Calu3 (cell line): Measurements from ENCODE around the gene ARID5B. TPM values are rescaled to one million over a fixed set of nuclear protein-coding genes. Genes with fewer than 3 reads are reported as not detected.

ENCODE experiments used
- BruUV-seq: library from RNA; stranded (reverse); fragments of 400-500 nt; replicated peaks from 2 replicates; lab custom pipeline; 2021; lab: Mats Ljungman, UMichigan
- CTCF ChIA-PET: fragments of 300-600 bp; sonication (Branson Sonifier 250); formaldehyde crosslinking; loops from one replicate; lab custom pipeline; 2022; ENCODE audit warnings: antibody characterized with exemption; lab: Charles Lee
- DNase-seq: peaks from one replicate; pipeline ENCODE4 v3.0.0; 2022
- H3K27ac Mint-ChIP-seq: one replicate; pipeline ENCODE4 v1.8.0; 2022; ENCODE audit warnings: mixed read lengths; ENCODE audit not compliant: unreplicated experiment
- H3K27me3 Mint-ChIP-seq: one replicate; pipeline ENCODE4 v1.8.0; 2022; ENCODE audit warnings: mixed read lengths; ENCODE audit not compliant: unreplicated experiment
- H3K36me3 Mint-ChIP-seq: one replicate; pipeline ENCODE4 v1.8.0; 2022; ENCODE audit warnings: mild to moderate bottlenecking, moderate library complexity, mixed read lengths; ENCODE audit not compliant: insufficient read depth, unreplicated experiment
- H3K4me1 Mint-ChIP-seq: one replicate; pipeline ENCODE4 v1.8.0; 2022; ENCODE audit warnings: mild to moderate bottlenecking, low read depth, mixed read lengths; ENCODE audit not compliant: unreplicated experiment
- H3K4me3 Mint-ChIP-seq: one replicate; pipeline ENCODE4 v1.8.0; 2022; ENCODE audit warnings: mild to moderate bottlenecking, low read depth, moderate library complexity, mixed read lengths; ENCODE audit not compliant: unreplicated experiment
- H3K9me3 Mint-ChIP-seq: one replicate; pipeline ENCODE4 v1.8.0; 2022; ENCODE audit warnings: low read depth, mixed read lengths; ENCODE audit not compliant: unreplicated experiment
- CTCF ChIP-seq: fragments of 200-600 bp; IDR thresholded peaks from one replicate; pipeline ENCODE4 v1.8.0; 2022; ENCODE audit warnings: antibody characterized with exemption; ENCODE audit not compliant: unreplicated experiment
- intact Hi-C: fragments of 100-400 bp; cut with micrococcal nuclease; formaldehyde crosslinking; loops from one replicate; pipeline ENCODE4 v1.10.0; 2022; ENCODE audit not compliant: unreplicated experiment
- total RNA-seq: library from RNA; stranded (reverse); gene quantifications from 2 replicates; pipeline ENCODE4 v1.2.3, GENCODE V29; 2022

ARID5B gene
- total RNA-seq, 1 experiment from 2014 or later: 10.0 TPM

GRCh38 chr10:61905837-61906561 is 4.5 kb downstream of the ARID5B start:
- H3K4me3 Mint-ChIP-seq: no peak overlapping the region
- H3K4me1 Mint-ChIP-seq: peaks cover 25% of the 10 kb centered on the region
- peaks cover 40% of the 10 kb centered on the region for H3K36me3 Mint-ChIP-seq
- intact Hi-C loops: loop anchor here (1.0 to 2.0 kb wide), 2 partner anchors 37 to 177 kb away; no protein-coding TSS in a partner anchor
- H3K27me3 Mint-ChIP-seq: no peaks in the 10 kb centered on the region
- CTCF ChIA-PET: interaction anchor here (0.9 kb wide), 1 partner anchor 87 kb away, joined by 3 read pairs; no protein-coding TSS in a partner anchor
- no peaks in the 10 kb centered on the region for H3K9me3 Mint-ChIP-seq
- DNase-seq: no peak
- H3K27ac Mint-ChIP-seq: no peak overlapping the region
- BruUV-seq: no TSS peak
- no peak for TF ChIP-seq CTCF

- Mint-ChIP-seq H3K27ac (no peak overlapping the region), H3K9me3 (no peaks in the 10 kb centered on the region), H3K36me3 (peaks cover 35% of the 10 kb centered on the region), H3K4me3 (no peak overlapping the region), H3K27me3 (no peaks in the 10 kb centered on the region), H3K4me1 (peaks cover 31% of the 10 kb centered on the region)
- no peak for DNase-seq
- CTCF ChIA-PET: no interaction called here
- TF ChIP-seq CTCF: no peak
- no TSS peak for BruUV-seq
- intact Hi-C loops: no loop called here
Measured at GRCh38 chr10:61906562-61906901, 5.0 kb downstream of the ARID5B start.

- intact Hi-C loops: no loop called here
- no peak overlapping the region for H3K4me3 Mint-ChIP-seq
- no peaks in the 10 kb centered on the region for H3K9me3 Mint-ChIP-seq
- peaks cover 36% of the 10 kb centered on the region for H3K4me1 Mint-ChIP-seq
- no peak overlapping the region for H3K27ac Mint-ChIP-seq
- H3K36me3 Mint-ChIP-seq: peaks cover 30% of the 10 kb centered on the region
- H3K27me3 Mint-ChIP-seq: no peaks in the 10 kb centered on the region
- no TSS peak for BruUV-seq
- CTCF ChIA-PET: no interaction called here
- DNase-seq: no peak
- no peak for TF ChIP-seq CTCF
Measured at GRCh38 chr10:61907011-61907410, 5.5 kb downstream of the ARID5B start.

DNA sequence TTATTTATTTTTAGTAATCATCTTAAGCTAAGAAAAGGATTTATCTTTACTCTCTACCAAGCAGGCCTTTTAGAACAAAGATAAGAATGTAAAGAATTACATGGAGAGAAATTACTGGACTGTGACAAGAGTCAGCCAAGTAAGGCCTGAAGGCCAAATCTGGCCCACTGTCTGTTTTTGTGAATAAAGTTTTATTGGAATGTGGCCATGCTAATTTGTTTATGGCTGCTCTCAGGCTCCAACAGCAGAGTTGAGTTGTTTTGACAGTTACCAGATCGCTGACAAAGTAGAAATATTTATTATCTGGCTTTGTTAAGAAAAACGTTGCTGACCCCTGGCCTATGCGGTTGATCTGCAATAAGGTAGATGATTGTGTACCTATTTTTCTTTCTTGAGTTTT is 6.1 kb downstream of the ARID5B start:
- Mint-ChIP-seq H3K9me3 (no peaks in the 10 kb centered on the region), H3K36me3 (peaks cover 24% of the 10 kb centered on the region), H3K27ac (no peak overlapping the region), H3K4me1 (peaks cover 38% of the 10 kb centered on the region), H3K4me3 (no peak overlapping the region), H3K27me3 (no peaks in the 10 kb centered on the region)
- intact Hi-C loops: no loop called here
- CTCF ChIA-PET: no interaction called here
- no TSS peak for BruUV-seq
- no peak for TF ChIP-seq CTCF
- DNase-seq: no peak
